ENCODE measurements around the gene ACTN4.
A peak's percentile ranks its signal among the peaks of the same experiment; 100 is the strongest.
"Not testable (repeated sequence)": the region's sequence is repeated elsewhere in the genome, so short reads cannot be mapped to it uniquely, and the experiment has no call there.

ACTN4 gene

GRCh38 chr19:38647368-38647965 lies at the start of gene ACTN4:
TSS of gene ACTN4 (plus strand) at chr19:38647649. CDS start at chr19:38647746, 97 bp downstream.
- Mint-ChIP-seq H3K4me1 (peaks cover 46% of the 10 kb centered on the region), H3K4me3 (peak within 1 kb of the TSS; percentile 95 to 96), H3K9me3 (no peaks in the 10 kb centered on the region), H3K27ac (peak within 1 kb of the TSS; percentile 93 to 96), H3K27me3 (peaks cover 18% of the 10 kb centered on the region)
- DNase-seq, result peak; percentile 100
- ATAC-seq, result peak; percentile 91

DNA sequence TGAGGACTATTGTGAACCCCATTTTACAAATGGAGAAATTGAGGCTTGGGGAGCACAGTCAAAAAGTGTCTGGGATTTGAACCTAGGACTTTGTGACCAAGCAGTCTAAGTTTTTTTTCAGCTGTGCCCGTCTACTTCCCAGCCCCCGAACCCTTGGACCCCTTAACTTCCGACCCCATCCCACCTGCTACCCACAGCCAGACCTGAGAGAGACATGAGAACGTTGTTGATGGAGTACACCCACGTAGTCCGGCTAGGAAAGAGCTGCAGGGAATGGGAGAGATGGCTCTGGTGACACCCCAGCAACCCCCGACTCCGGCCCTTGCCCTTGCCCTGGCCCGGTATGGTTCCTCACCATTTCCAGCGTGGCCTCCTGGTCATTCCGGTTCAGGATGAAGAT lies 47.7 kb upstream of the ACTN4 start:
- no peaks in the 10 kb centered on the region for H3K9me3 Mint-ChIP-seq
- H3K4me3 Mint-ChIP-seq, result no peak overlapping the region
- no peaks in the 10 kb centered on the region for H3K27me3 Mint-ChIP-seq
- DNase-seq (no peak), ATAC-seq (no peak)
- no peak overlapping the region for H3K27ac Mint-ChIP-seq
- H3K4me1 Mint-ChIP-seq, result peaks cover 6% of the 10 kb centered on the region

- H3K9me3 Mint-ChIP-seq, H3K27me3 Mint-ChIP-seq: not testable (repeated sequence)
Measured at GRCh38 chr19:38602856-38603255, 44.6 kb upstream of the ACTN4 start.

GRCh38 chr19:38606131-38606530 lies 41.3 kb upstream of the ACTN4 start:
- H3K9me3 Mint-ChIP-seq, result no peaks in the 10 kb centered on the region
- H3K27ac Mint-ChIP-seq, result no peak overlapping the region
- H3K27me3 Mint-ChIP-seq, result no peaks in the 10 kb centered on the region
- H3K4me3 Mint-ChIP-seq, result no peak overlapping the region
- H3K4me1 Mint-ChIP-seq, result no peaks in the 10 kb centered on the region
- ATAC-seq (no peak), DNase-seq (no peak)

More at GRCh38 chr19:38602856-38603255, 44.6 kb upstream of the ACTN4 start:
- ATAC-seq, H3K4me1 Mint-ChIP-seq, H3K4me3 Mint-ChIP-seq, H3K27ac Mint-ChIP-seq, DNase-seq: not testable (repeated sequence)

DNA sequence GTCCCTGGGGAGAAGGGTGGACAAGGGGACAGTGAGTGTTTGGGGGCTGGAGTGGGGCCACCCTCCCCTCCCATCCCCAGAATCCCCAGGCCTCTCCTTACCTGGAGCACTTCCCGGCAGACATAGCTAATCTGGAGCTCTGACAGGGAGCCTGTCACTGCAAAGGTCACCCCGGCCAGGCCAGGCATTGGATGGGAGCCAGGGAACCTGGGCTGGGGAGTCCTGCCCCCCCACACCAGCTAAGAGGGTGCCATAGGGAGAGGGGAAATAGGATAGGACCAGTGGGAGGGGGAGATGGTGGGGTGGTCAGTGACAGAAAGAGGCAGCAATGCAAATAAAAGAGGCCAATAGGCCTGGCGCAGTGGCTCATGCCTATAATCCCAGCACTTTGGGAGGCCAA lies 33.2 kb upstream of the ACTN4 start:
- Mint-ChIP-seq H3K9me3 (no peaks in the 10 kb centered on the region), H3K27ac (no peak overlapping the region), H3K27me3 (no peaks in the 10 kb centered on the region), H3K4me3 (no peak overlapping the region), H3K4me1 (peaks cover 45% of the 10 kb centered on the region)
- ATAC-seq, result no peak
- no peak for DNase-seq

DNA sequence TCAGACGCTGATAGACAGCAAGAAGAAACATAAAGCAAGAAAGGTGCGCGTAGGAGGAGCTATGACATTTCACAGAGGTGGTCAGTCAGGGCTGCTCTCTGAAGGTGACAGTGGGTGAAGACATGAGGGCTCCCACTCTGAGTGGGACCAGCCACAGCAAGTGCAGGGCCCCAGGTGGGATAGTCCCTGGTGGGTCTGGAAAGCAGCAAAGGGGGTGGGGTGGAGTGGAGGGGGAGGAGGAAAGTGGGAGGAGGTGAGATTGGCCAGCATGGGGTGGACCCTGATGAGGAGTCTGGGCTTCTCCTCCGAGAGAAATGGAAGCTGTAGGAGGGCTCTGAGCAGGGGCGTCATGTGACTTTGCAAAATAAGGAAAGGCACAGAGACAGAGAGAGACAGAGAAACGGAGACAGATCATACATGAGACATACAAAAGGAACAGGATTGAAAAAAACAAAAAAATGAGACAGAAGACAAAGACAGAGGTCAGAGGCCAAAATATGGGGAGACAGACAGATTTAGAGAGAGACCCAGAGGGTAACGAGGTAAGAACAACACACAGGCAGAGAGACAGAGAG lies 32.4 kb upstream of the ACTN4 start:
- Mint-ChIP-seq H3K4me1 (peaks cover 53% of the 10 kb centered on the region), H3K27ac (peak overlapping the region; percentile 13 to 79), H3K9me3 (no peaks in the 10 kb centered on the region), H3K27me3 (no peaks in the 10 kb centered on the region), H3K4me3 (peak overlapping the region; percentile 27 to 68)
- ATAC-seq (no peak), DNase-seq (no peak)

- Mint-ChIP-seq H3K9me3 (no peaks in the 10 kb centered on the region), H3K4me3 (peak overlapping the region; percentile 98 to 99), H3K4me1 (peaks cover 59% of the 10 kb centered on the region), H3K27me3 (no peaks in the 10 kb centered on the region), H3K27ac (peak overlapping the region; percentile 96 to 97)
- ATAC-seq (no peak), DNase-seq (no peak)
Measured at GRCh38 chr19:38616265-38616664, 31.2 kb upstream of the ACTN4 start.

DNA sequence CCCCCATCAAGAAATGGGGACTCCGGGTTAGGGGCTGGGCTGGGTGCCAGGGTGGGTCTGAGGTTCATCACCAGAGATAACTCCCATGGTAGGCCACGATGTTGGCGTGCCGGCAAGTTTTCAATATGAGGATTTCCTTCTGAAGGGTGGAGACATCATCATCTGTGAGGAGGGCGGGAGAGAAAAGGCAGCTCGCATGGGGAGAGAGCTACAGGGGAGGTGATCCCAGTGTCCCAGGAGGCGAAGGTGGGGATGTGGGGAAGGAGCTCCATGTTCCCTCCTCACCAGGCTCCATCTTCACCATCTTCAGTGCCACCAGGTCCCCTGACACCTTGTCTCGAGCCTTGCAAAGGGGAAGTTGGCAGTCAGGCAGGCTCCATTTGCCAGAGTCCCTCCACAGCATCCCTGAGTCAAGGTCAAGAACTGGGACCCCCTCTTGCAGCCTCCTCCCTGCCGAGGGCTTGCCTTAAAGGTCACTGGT lies 30.1 kb upstream of the ACTN4 start:
- ATAC-seq, result no peak
- H3K27me3 Mint-ChIP-seq, result no peaks in the 10 kb centered on the region
- peaks cover 59% of the 10 kb centered on the region for H3K4me1 Mint-ChIP-seq
- peak in 1 of 2 donors; percentile 20 for DNase-seq
- no peaks in the 10 kb centered on the region for H3K9me3 Mint-ChIP-seq
- peak overlapping the region; percentile 98 to 99 for H3K4me3 Mint-ChIP-seq
- H3K27ac Mint-ChIP-seq, result peak overlapping the region; percentile 96 to 97

DNA sequence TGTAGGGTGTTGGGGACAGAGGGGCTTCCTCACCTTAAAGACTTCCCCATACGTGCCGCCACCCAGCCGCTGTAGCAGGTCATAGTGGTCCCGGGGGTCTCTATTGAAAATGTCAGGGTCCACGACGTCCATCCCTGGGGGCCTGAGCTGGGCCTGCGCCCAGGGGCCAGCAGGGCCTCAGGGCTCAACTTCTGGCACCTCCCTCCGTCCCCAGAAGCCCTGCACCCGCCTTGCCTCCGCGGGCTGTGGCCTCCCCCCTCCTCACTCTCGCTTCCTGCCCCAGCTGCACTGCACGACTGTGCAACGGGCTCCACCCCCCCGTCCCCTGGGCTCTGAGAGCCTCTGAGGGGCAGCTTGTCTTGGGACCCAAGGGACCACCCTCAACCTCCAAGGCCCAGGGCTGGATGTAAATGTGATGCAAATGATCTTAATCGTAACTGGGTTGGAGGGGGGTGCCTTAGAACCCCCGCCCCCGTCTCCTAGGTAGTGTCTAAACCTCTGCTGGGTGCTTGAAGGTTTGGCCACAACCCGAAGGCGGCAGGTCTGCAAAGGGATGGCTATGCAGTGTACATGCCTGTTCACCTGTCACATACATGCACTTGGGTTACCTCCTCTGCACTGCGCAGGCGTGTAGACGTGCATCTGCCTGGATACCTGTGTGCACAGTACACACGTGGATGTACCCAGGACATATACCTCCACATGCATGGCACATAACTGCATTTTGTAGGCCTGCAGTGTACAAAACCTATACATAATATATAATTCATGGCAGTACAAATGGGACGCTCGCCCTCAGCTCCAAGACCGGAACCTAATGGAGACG lies 29.5 kb upstream of the ACTN4 start, which contains the start of gene MAP4K1:
Gene MAP4K1, minus strand, starts transcription at position 190 of the 826 bp plus-strand sequence. Its CDS starts 58 bp downstream, at position 132.
- Mint-ChIP-seq H3K27ac (peak within 1 kb of the TSS; percentile 96 to 98), H3K27me3 (no peaks in the 10 kb centered on the region), H3K4me1 (peaks cover 59% of the 10 kb centered on the region), H3K4me3 (peak within 1 kb of the TSS; percentile 98 to 99), H3K9me3 (no peaks in the 10 kb centered on the region)
- peak; percentile 83 for ATAC-seq
- DNase-seq, result peak; percentile 72 to 76

DNA sequence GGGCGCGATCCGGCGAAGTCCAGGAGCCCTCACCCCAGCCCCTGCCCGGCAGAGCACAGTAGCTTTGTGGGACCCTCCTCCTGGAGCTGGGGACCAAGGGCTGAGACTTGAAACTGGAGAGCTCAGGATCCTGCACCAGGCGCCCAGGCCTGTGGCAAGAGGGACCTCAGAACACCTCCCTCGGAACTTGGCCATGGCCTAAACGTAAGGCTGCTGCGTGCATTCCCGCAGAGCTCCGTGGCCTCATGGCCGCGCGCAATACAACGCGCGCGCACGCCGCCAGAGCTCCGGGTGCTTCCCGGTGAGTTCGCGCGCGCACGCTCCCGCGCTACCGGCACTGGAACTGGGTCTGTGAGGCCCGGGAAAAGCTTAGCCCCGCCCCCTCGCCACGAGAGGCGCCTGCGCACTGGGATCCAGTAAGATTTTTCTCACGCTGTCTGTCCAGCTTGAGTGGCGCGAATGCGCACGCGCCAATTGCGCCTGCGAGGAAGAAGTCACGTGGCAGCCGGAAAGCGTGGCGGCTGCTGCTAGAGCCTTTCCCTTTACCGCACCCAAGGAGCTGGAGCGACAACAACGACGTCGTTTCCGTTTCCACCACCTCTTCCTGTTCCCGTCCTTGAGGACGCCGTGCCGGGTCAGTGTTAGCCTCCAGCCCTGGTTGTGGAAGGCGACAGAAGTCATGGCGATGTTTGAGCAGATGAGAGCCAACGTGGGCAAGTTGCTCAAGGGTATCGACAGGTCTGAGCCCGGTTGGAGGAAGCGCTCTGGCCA lies 28.7 kb upstream of the ACTN4 start, which contains the start of gene EIF3K:
Gene EIF3K, plus strand, starts transcription at position 599 of the 771 bp plus-strand sequence. Its CDS starts 81 bp downstream, at position 680.
- H3K27me3 Mint-ChIP-seq, result no peaks in the 10 kb centered on the region
- H3K4me3 Mint-ChIP-seq, result peak within 1 kb of the TSS; percentile 98 to 99
- ATAC-seq, result peak; percentile 71
- DNase-seq, result peak; percentile 96 to 98
- peak within 1 kb of the TSS; percentile 98 to 99 for H3K27ac Mint-ChIP-seq
- peaks cover 52% of the 10 kb centered on the region for H3K4me1 Mint-ChIP-seq
- no peaks in the 10 kb centered on the region for H3K9me3 Mint-ChIP-seq

- DNase-seq (no peak), ATAC-seq (no peak)
- no peaks in the 10 kb centered on the region for H3K9me3 Mint-ChIP-seq
- H3K27ac Mint-ChIP-seq, result peak overlapping the region; percentile 98 to 99
- H3K4me3 Mint-ChIP-seq, result peak overlapping the region; percentile 98 to 99
- H3K27me3 Mint-ChIP-seq, result no peaks in the 10 kb centered on the region
- H3K4me1 Mint-ChIP-seq, result peaks cover 46% of the 10 kb centered on the region
Measured at GRCh38 chr19:38619361-38620174, 27.9 kb upstream of the ACTN4 start.

DNA sequence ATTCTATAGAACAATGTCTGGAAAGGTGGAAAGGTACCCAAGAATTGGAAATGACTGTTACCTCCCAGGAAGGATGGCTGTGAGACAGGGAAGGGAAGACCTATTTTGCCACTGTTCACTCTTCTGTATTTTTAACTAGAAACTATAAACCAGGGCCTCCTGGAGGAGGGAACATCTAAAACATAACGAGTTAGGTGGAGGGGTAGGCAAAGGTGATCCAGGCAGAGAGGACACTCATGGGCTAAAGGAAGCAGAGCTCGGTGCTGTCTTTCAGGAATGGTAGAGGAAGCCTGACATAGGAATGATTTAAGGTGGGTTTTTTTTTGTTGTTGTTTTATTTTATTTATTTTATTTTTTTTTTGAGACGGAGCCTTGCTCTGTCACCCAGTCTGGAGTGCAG lies 22.6 kb upstream of the ACTN4 start:
- ATAC-seq, result no peak
- H3K27ac Mint-ChIP-seq, result peak overlapping the region in 1 of 2 donors; percentile 37
- H3K27me3 Mint-ChIP-seq, result no peaks in the 10 kb centered on the region
- H3K9me3 Mint-ChIP-seq, result no peaks in the 10 kb centered on the region
- H3K4me1 Mint-ChIP-seq, result peaks cover 25% of the 10 kb centered on the region
- DNase-seq, result no peak
- no peak overlapping the region for H3K4me3 Mint-ChIP-seq

DNA sequence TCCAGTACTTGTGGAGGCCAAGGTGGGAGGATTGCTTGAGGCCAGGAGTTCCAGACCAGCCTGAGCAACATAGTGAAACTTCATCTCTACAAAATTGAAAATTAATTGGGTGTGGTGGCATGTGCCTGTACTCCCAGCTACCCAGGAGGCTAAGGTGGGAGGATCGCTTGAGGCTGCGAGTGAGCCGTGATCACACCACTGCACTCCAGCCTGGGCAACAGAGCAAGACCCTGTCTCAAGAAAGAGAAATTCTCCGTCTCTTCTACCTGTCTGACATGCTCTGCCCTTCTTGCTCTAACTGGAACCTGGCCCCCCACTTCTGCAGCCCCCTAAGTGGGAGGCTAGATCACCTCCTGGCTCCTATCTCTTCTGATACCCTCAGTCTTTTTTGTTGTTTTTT lies 21.0 kb upstream of the ACTN4 start:
- Mint-ChIP-seq H3K9me3 (no peaks in the 10 kb centered on the region), H3K27ac (peak overlapping the region in 1 of 2 donors; percentile 12), H3K27me3 (no peaks in the 10 kb centered on the region), H3K4me3 (no peak overlapping the region), H3K4me1 (peaks cover 17% of the 10 kb centered on the region)
- no peak for DNase-seq
- no peak for ATAC-seq

GRCh38 chr19:38629568-38629967 lies 17.9 kb upstream of the ACTN4 start:
- Mint-ChIP-seq H3K4me1 (peaks cover 26% of the 10 kb centered on the region), H3K9me3 (no peaks in the 10 kb centered on the region), H3K27me3 (no peaks in the 10 kb centered on the region), H3K27ac (peak overlapping the region; percentile 15 to 68), H3K4me3 (no peak overlapping the region)
- ATAC-seq (no peak), DNase-seq (no peak)

All from stimulated activated naive CD8-positive, alpha-beta T cell treated with anti-CD3 and anti-CD28 coated beads, Interleukin-15, amount 100 ng/mL, for 72 hours (primary cell).